Type B pancreatic cell (in vitro differentiated cells): Measurements from ENCODE around the gene XIRP1. TPM values are rescaled to one million over a fixed set of nuclear protein-coding genes. Genes with fewer than 3 reads are reported as not detected.

Experiments used
- DNase-seq: peaks from one replicate; pipeline ENCODE4 v3.0.0; 2021; ENCODE audit warnings: mixed read lengths; ENCODE audit not compliant: unreplicated experiment; ENCODE audit errors: extremely low spot score
- H3K27ac Mint-ChIP-seq: 2 replicates; pipeline ENCODE4 v1.8.0; 2021; ENCODE audit warnings: mild to moderate bottlenecking, mixed read lengths
- H3K27me3 Mint-ChIP-seq: 2 replicates; pipeline ENCODE4 v1.8.0; 2021; ENCODE audit warnings: mixed read lengths
- H3K36me3 Mint-ChIP-seq: 2 replicates; pipeline ENCODE4 v1.8.0; 2021; ENCODE audit warnings: mixed read lengths
- H3K4me1 Mint-ChIP-seq: one replicate; pipeline ENCODE4 v1.8.0; 2021; ENCODE audit warnings: mixed read lengths; ENCODE audit not compliant: unreplicated experiment
- H3K4me3 Mint-ChIP-seq: 2 replicates; pipeline ENCODE4 v1.8.0; 2021; ENCODE audit warnings: mild to moderate bottlenecking, mixed read lengths
- H3K9me3 Mint-ChIP-seq: 2 replicates; pipeline ENCODE4 v1.8.0; 2021; ENCODE audit warnings: mixed read lengths
- total RNA-seq: library from RNA; stranded (reverse); gene quantifications from 2 replicates; pipeline ENCODE4 v1.2.1, GENCODE V29; 2021; ENCODE audit warnings: low replicate concordance
- TF ChIP-seq, protein P1 (sequence below): fragments of 200-600 bp; sonication (generic); conservative IDR thresholded peaks from 2 replicates; pipeline ENCODE4 v1.5.0; 2021; ENCODE audit warnings: antibody characterized with exemption, mild to moderate bottlenecking

Gene XIRP1
- total RNA-seq, 1 donor from 2014 or later, result 0.12 TPM

DNA sequence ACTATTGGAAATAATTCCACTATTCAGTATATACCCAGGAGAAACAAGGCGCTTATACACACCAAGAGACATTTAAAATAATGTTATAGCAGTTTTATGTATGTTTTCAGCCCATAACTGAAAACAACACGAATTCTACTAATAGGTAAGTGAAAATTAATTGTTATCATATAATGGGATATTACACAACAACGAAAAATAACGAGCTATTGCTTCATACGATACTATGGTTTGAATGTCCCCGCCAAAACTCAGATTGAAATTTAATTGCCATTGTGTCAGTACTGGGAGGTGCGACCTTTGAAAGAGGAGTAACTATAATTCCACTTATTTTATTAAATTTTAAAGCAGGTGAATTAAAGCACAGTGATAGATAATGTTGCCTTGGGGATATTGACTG is 35.0 kb downstream of the XIRP1 start:
- Mint-ChIP-seq H3K36me3 (no peaks in the 10 kb centered on the region), H3K27me3 (peaks cover 3% of the 10 kb centered on the region), H3K4me3 (no peak overlapping the region), H3K9me3 (no peaks in the 10 kb centered on the region), H3K4me1 (peaks cover 13% of the 10 kb centered on the region), H3K27ac (no peak overlapping the region)
- DNase-seq, result no peak
- TF ChIP-seq, protein P1, sequence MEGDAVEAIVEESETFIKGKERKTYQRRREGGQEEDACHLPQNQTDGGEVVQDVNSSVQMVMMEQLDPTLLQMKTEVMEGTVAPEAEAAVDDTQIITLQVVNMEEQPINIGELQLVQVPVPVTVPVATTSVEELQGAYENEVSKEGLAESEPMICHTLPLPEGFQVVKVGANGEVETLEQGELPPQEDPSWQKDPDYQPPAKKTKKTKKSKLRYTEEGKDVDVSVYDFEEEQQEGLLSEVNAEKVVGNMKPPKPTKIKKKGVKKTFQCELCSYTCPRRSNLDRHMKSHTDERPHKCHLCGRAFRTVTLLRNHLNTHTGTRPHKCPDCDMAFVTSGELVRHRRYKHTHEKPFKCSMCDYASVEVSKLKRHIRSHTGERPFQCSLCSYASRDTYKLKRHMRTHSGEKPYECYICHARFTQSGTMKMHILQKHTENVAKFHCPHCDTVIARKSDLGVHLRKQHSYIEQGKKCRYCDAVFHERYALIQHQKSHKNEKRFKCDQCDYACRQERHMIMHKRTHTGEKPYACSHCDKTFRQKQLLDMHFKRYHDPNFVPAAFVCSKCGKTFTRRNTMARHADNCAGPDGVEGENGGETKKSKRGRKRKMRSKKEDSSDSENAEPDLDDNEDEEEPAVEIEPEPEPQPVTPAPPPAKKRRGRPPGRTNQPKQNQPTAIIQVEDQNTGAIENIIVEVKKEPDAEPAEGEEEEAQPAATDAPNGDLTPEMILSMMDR, result no peak

- no peaks in the 10 kb centered on the region for H3K36me3 Mint-ChIP-seq
- H3K4me1 Mint-ChIP-seq, result peaks cover 21% of the 10 kb centered on the region
- H3K27ac Mint-ChIP-seq, result peak overlapping the region; percentile 4
- H3K9me3 Mint-ChIP-seq, result no peaks in the 10 kb centered on the region
- DNase-seq, result no peak
- TF ChIP-seq, protein P1, result no peak
- no peak overlapping the region for H3K4me3 Mint-ChIP-seq
- peaks cover 6% of the 10 kb centered on the region for H3K27me3 Mint-ChIP-seq
Observed at GRCh38 chr3:39156421-39156820, 36.0 kb downstream of the XIRP1 start.

- peaks cover 41% of the 10 kb centered on the region for H3K4me1 Mint-ChIP-seq
- TF ChIP-seq, protein P1, result no peak
- DNase-seq, result no peak
- peaks cover 6% of the 10 kb centered on the region for H3K27me3 Mint-ChIP-seq
- no peaks in the 10 kb centered on the region for H3K36me3 Mint-ChIP-seq
- peak overlapping the region; percentile 98 for H3K27ac Mint-ChIP-seq
- H3K9me3 Mint-ChIP-seq, result no peaks in the 10 kb centered on the region
- peak overlapping the region; percentile 91 for H3K4me3 Mint-ChIP-seq
Observed at GRCh38 chr3:39154280-39155021, 37.9 kb downstream of the XIRP1 start.

DNA sequence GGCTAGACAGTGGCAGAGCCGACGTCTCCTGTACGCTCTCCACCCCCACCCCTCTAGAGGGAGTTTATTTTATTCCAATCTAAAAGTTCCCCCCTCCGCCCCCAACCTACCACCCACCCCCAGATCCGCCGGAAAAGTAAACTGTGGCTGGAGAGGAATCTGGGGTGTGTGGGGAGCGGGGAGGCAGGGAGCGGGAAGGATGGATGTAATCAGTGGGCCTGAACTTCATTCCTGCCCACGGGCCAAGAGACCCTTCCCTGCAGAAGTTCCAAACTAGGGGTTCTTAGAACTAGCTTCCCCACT is 38.5 kb downstream of the XIRP1 start:
- H3K9me3 Mint-ChIP-seq, result no peaks in the 10 kb centered on the region
- peaks cover 46% of the 10 kb centered on the region for H3K4me1 Mint-ChIP-seq
- H3K27me3 Mint-ChIP-seq, result peaks cover 6% of the 10 kb centered on the region

GRCh38 chr3:39150803-39151631 is 41.4 kb downstream of the XIRP1 start:
- peak overlapping the region; percentile 96 for H3K4me3 Mint-ChIP-seq
- TF ChIP-seq, protein P1, result no peak
- H3K27ac Mint-ChIP-seq, result peak overlapping the region; percentile 99
- peaks cover 7% of the 10 kb centered on the region for H3K36me3 Mint-ChIP-seq
- peaks cover 8% of the 10 kb centered on the region for H3K27me3 Mint-ChIP-seq
- no peaks in the 10 kb centered on the region for H3K9me3 Mint-ChIP-seq
- H3K4me1 Mint-ChIP-seq, result peaks cover 70% of the 10 kb centered on the region
- DNase-seq, result no peak

More for the DNA sequence above, 38.5 kb downstream of the XIRP1 start:
- Mint-ChIP-seq H3K27ac (peak overlapping the region; percentile 98), H3K4me3 (peak overlapping the region; percentile 91), H3K36me3 (no peaks in the 10 kb centered on the region)
- no peak for DNase-seq
- TF ChIP-seq, protein P1, result no peak
